Calu3 (cell line): ENCODE data around the gene SRPK2. TPM values are rescaled to one million over a fixed set of nuclear protein-coding genes. Genes with fewer than 3 reads are reported as not detected.

Source experiments
- BruUV-seq: library from RNA; stranded (reverse); fragments of 400-500 nt; replicated peaks from 2 replicates; lab custom pipeline; 2021; lab: Mats Ljungman, UMichigan
- CTCF ChIA-PET: fragments of 300-600 bp; sonication (Branson Sonifier 250); formaldehyde crosslinking; loops from one replicate; lab custom pipeline; 2022; ENCODE audit warnings: antibody characterized with exemption; lab: Charles Lee
- DNase-seq: peaks from one replicate; pipeline ENCODE4 v3.0.0; 2022
- H3K27ac Mint-ChIP-seq: one replicate; pipeline ENCODE4 v1.8.0; 2022; ENCODE audit warnings: mixed read lengths; ENCODE audit not compliant: unreplicated experiment
- H3K27me3 Mint-ChIP-seq: one replicate; pipeline ENCODE4 v1.8.0; 2022; ENCODE audit warnings: mixed read lengths; ENCODE audit not compliant: unreplicated experiment
- H3K36me3 Mint-ChIP-seq: one replicate; pipeline ENCODE4 v1.8.0; 2022; ENCODE audit warnings: mild to moderate bottlenecking, moderate library complexity, mixed read lengths; ENCODE audit not compliant: insufficient read depth, unreplicated experiment
- H3K4me1 Mint-ChIP-seq: one replicate; pipeline ENCODE4 v1.8.0; 2022; ENCODE audit warnings: mild to moderate bottlenecking, low read depth, mixed read lengths; ENCODE audit not compliant: unreplicated experiment
- H3K4me3 Mint-ChIP-seq: one replicate; pipeline ENCODE4 v1.8.0; 2022; ENCODE audit warnings: mild to moderate bottlenecking, low read depth, moderate library complexity, mixed read lengths; ENCODE audit not compliant: unreplicated experiment
- H3K9me3 Mint-ChIP-seq: one replicate; pipeline ENCODE4 v1.8.0; 2022; ENCODE audit warnings: low read depth, mixed read lengths; ENCODE audit not compliant: unreplicated experiment
- CTCF ChIP-seq: fragments of 200-600 bp; IDR thresholded peaks from one replicate; pipeline ENCODE4 v1.8.0; 2022; ENCODE audit warnings: antibody characterized with exemption; ENCODE audit not compliant: unreplicated experiment
- intact Hi-C: fragments of 100-400 bp; cut with micrococcal nuclease; formaldehyde crosslinking; loops from one replicate; pipeline ENCODE4 v1.10.0; 2022; ENCODE audit not compliant: unreplicated experiment
- total RNA-seq: library from RNA; stranded (reverse); gene quantifications from 2 replicates; pipeline ENCODE4 v1.2.3, GENCODE V29; 2022

Gene SRPK2
- total RNA-seq, 1 experiment from 2014 or later, result 40.2 TPM

GRCh38 chr7:105206985-105207384 is 181.7 kb downstream of the SRPK2 start:
- no peak for DNase-seq
- no peak for TF ChIP-seq CTCF
- intact Hi-C loops, result no loop called here
- H3K4me1 Mint-ChIP-seq, result peaks cover 22% of the 10 kb centered on the region
- H3K4me3 Mint-ChIP-seq, result no peak overlapping the region
- H3K27me3 Mint-ChIP-seq, result no peaks in the 10 kb centered on the region
- BruUV-seq, result no TSS peak
- H3K36me3 Mint-ChIP-seq, result no peaks in the 10 kb centered on the region
- CTCF ChIA-PET, result no interaction called here
- H3K27ac Mint-ChIP-seq, result no peak overlapping the region
- no peaks in the 10 kb centered on the region for H3K9me3 Mint-ChIP-seq

- BruUV-seq, result no TSS peak
Observed at GRCh38 chr7:105205592-105206237, 183.0 kb downstream of the SRPK2 start.

GRCh38 chr7:105204953-105205352 is 183.8 kb downstream of the SRPK2 start:
- peaks cover 11% of the 10 kb centered on the region for H3K4me1 Mint-ChIP-seq
- no peaks in the 10 kb centered on the region for H3K27me3 Mint-ChIP-seq
- H3K36me3 Mint-ChIP-seq, result peaks cover 4% of the 10 kb centered on the region
- CTCF ChIA-PET, result interaction anchor here (0.6 to 0.7 kb wide), 2 partner anchors 14 to 73 kb away, joined by 3 to 5 read pairs; no protein-coding TSS in a partner anchor
- TF ChIP-seq CTCF, result no peak
- intact Hi-C loops, result no loop called here
- H3K27ac Mint-ChIP-seq, result no peak overlapping the region
- DNase-seq, result no peak
- BruUV-seq, result no TSS peak
- H3K9me3 Mint-ChIP-seq, result no peaks in the 10 kb centered on the region
- no peak overlapping the region for H3K4me3 Mint-ChIP-seq

More at GRCh38 chr7:105205592-105206237, 183.0 kb downstream of the SRPK2 start:
- no peaks in the 10 kb centered on the region for H3K27me3 Mint-ChIP-seq
- H3K27ac Mint-ChIP-seq, result no peak overlapping the region
- no peaks in the 10 kb centered on the region for H3K9me3 Mint-ChIP-seq
- CTCF ChIA-PET, result no interaction called here
- no peak for TF ChIP-seq CTCF
- H3K4me3 Mint-ChIP-seq, result no peak overlapping the region
- H3K4me1 Mint-ChIP-seq, result peaks cover 18% of the 10 kb centered on the region
- peaks cover 4% of the 10 kb centered on the region for H3K36me3 Mint-ChIP-seq
- no peak for DNase-seq
- intact Hi-C loops, result no loop called here

- DNase-seq, result no peak
- no TSS peak for BruUV-seq
- H3K4me3 Mint-ChIP-seq, result no peak overlapping the region
- H3K27me3 Mint-ChIP-seq, result no peaks in the 10 kb centered on the region
- peaks cover 4% of the 10 kb centered on the region for H3K36me3 Mint-ChIP-seq
- no peaks in the 10 kb centered on the region for H3K9me3 Mint-ChIP-seq
- CTCF ChIA-PET, result interaction anchor here (0.7 kb wide), 1 partner anchor 15 kb away, joined by 5 read pairs; no protein-coding TSS in a partner anchor
- peaks cover 7% of the 10 kb centered on the region for H3K4me1 Mint-ChIP-seq
- TF ChIP-seq CTCF, result no peak
- H3K27ac Mint-ChIP-seq, result no peak overlapping the region
- intact Hi-C loops, result no loop called here
Observed at GRCh38 chr7:105204520-105204919, 184.2 kb downstream of the SRPK2 start.
